PC-9 (cell line): ENCODE measurements around the gene SRPRB.

Experiments
- EZH2 ChIP-seq: fragments of 200-600 bp; sonication (generic); IDR thresholded peaks from 2 replicates; pipeline ENCODE4 v1.8.0; 2017; ENCODE audit warnings: antibody characterized with exemption, low read depth
- TF ChIP-seq, protein P1 (sequence below): fragments of 200-600 bp; sonication (generic); conservative IDR thresholded peaks from 2 replicates; pipeline ENCODE4 v1.6.1; 2017; ENCODE audit warnings: mixed run types, antibody characterized with exemption, mild to moderate bottlenecking, moderate library complexity

DNA sequence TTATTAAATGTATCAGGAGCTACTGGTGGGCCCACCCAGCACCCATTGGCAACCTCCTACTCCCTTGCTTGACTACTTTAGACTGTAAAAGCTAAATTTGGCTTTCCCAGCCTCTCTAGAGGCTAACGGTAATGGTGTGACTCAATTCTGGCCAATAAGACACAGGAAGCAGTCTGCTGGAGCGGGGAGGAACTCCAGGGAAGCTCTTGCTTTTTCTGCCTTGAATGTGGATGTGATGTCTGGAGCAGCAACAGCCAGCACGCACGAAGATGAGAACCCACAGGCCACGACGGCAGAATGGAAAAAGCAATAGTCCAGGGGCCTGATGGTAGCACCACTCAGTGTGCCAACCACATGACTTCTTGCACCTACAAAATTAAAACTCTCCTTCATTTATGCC is 50.2 kb downstream of the SRPRB start:
- TF ChIP-seq, protein P1, sequence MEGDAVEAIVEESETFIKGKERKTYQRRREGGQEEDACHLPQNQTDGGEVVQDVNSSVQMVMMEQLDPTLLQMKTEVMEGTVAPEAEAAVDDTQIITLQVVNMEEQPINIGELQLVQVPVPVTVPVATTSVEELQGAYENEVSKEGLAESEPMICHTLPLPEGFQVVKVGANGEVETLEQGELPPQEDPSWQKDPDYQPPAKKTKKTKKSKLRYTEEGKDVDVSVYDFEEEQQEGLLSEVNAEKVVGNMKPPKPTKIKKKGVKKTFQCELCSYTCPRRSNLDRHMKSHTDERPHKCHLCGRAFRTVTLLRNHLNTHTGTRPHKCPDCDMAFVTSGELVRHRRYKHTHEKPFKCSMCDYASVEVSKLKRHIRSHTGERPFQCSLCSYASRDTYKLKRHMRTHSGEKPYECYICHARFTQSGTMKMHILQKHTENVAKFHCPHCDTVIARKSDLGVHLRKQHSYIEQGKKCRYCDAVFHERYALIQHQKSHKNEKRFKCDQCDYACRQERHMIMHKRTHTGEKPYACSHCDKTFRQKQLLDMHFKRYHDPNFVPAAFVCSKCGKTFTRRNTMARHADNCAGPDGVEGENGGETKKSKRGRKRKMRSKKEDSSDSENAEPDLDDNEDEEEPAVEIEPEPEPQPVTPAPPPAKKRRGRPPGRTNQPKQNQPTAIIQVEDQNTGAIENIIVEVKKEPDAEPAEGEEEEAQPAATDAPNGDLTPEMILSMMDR, result no peak
- no peak for TF ChIP-seq EZH2
